Measurements from ENCODE around the gene PGAM1. TPM values are rescaled to one million over a fixed set of nuclear protein-coding genes. Genes with fewer than 3 reads are reported as not detected.

The PGAM1 gene
- total RNA-seq, result 829 and 844 TPM in 2 replicates

GRCh38 chr10:97425964-97426775 lies at the start of gene PGAM1:
Gene PGAM1, plus strand, starts transcription at chr10:97426191. Its CDS starts 117 bp downstream, at chr10:97426308.

GRCh38 chr10:97400665-97401454 lies 25.1 kb upstream of the PGAM1 start, which contains the start of gene RRP12:
Gene RRP12, minus strand, starts transcription at chr10:97401340. Its CDS starts 109 bp downstream, at chr10:97401231.

GRCh38 chr10:97445722-97446639 lies 20.0 kb downstream of the PGAM1 start, which contains the start of the genes EXOSC1 and ZDHHC16:
Gene EXOSC1, minus strand, starts transcription at chr10:97446006. Its CDS starts 21 bp downstream, at chr10:97445985.
Gene ZDHHC16, plus strand, starts transcription at chr10:97446175. Its CDS starts 5,501 bp downstream, at chr10:97451676.

Other genes starting within 250 kb of the PGAM1 start
- not detected in 2 replicates for gene SLIT1, start 240.2 kb upstream of the PGAM1 start, total RNA-seq
- gene ARHGAP19, start 133.6 kb upstream of the PGAM1 start, total RNA-seq, result 2.7 and 3.4 TPM in 2 replicates
- 0.72 and 3.1 TPM in 2 replicates for gene FRAT1, start 106.9 kb upstream of the PGAM1 start, total RNA-seq
- 2.9 and 7.6 TPM in 2 replicates for gene FRAT2, start 91.5 kb upstream of the PGAM1 start, total RNA-seq
- 12.5 and 13.2 TPM in 2 replicates for gene RRP12, start 24.9 kb upstream of the PGAM1 start, total RNA-seq
- gene EXOSC1, start 19.8 kb downstream of the PGAM1 start, total RNA-seq, result 26.2 and 33.9 TPM in 2 replicates
- 33.8 and 42.6 TPM in 2 replicates for gene ZDHHC16, start 20.0 kb downstream of the PGAM1 start, total RNA-seq
- gene MMS19, start 72.2 kb downstream of the PGAM1 start, total RNA-seq, result 85.4 and 88.3 TPM in 2 replicates
- 36.5 and 38.1 TPM in 2 replicates for gene UBTD1, start 72.7 kb downstream of the PGAM1 start, total RNA-seq
- gene ANKRD2, start 146.6 kb downstream of the PGAM1 start, total RNA-seq, result 0.54 TPM in 1 of 2 replicates, not detected in the other
- gene HOGA1, start 158.2 kb downstream of the PGAM1 start, total RNA-seq, result 0.72 TPM in 1 of 2 replicates, not detected in the other
- gene C10orf62, start 163.5 kb downstream of the PGAM1 start, total RNA-seq, result not detected in 2 replicates
- 3.2 and 9.6 TPM in 2 replicates for gene MORN4, start 207.3 kb downstream of the PGAM1 start, total RNA-seq
- 18.4 and 25.9 TPM in 2 replicates for gene PI4K2A, start 214.5 kb downstream of the PGAM1 start, total RNA-seq

Measured in cardiac atrium fibroblast (primary cell).